Amniotic stem cell (primary cell): ENCODE measurements around the gene OVOL2.

Experiments
- DNase-seq: peaks from one replicate; lab custom pipeline; 2025; lab: John Stamatoyannopoulos, UW

Gene OVOL2

GRCh38 chr20:17985388-17986018 lies 72.2 kb downstream of the OVOL2 start:
- no peak for DNase-seq

GRCh38 chr20:17976305-17976704 lies 81.4 kb downstream of the OVOL2 start:
- no peak for DNase-seq
